NOMO-1 (cell line): ENCODE data around the gene CDH23.

Experiments used
- DNase-seq, 2 experiments: peaks; one replicate each; lab custom pipeline; 2025; ENCODE audit not compliant: unreplicated experiment in 2 of 2; lab: John Stamatoyannopoulos, UW

The CDH23 gene

GRCh38 chr10:71573562-71574518, 177.1 kb downstream of the CDH23 start:
- DNase-seq, result no peak

- DNase-seq, result no peak
Observed at GRCh38 chr10:71575451-71575850, 178.7 kb downstream of the CDH23 start.

GRCh38 chr10:71575934-71576801, 179.4 kb downstream of the CDH23 start:
- no peak for DNase-seq

GRCh38 chr10:71576842-71577241, 180.1 kb downstream of the CDH23 start:
- DNase-seq, result no peak

- DNase-seq, result no peak
Observed at GRCh38 chr10:71577345-71577744, 180.6 kb downstream of the CDH23 start.

GRCh38 chr10:71578069-71578468, 181.3 kb downstream of the CDH23 start:
- DNase-seq, result no peak

GRCh38 chr10:71579668-71580067, 182.9 kb downstream of the CDH23 start:
- DNase-seq, result no peak

- DNase-seq, result no peak
Observed at GRCh38 chr10:71580415-71580814, 183.7 kb downstream of the CDH23 start.

- no peak for DNase-seq
Observed at GRCh38 chr10:71580926-71581325, 184.2 kb downstream of the CDH23 start.

GRCh38 chr10:71581376-71581775, 184.7 kb downstream of the CDH23 start:
- no peak for DNase-seq

- DNase-seq, result no peak
Observed at GRCh38 chr10:71582019-71582418, 185.3 kb downstream of the CDH23 start.

GRCh38 chr10:71582506-71583475, 186.1 kb downstream of the CDH23 start:
- DNase-seq, result no peak

GRCh38 chr10:71584461-71584860, 187.7 kb downstream of the CDH23 start:
- no peak for DNase-seq

GRCh38 chr10:71584902-71585563, 188.3 kb downstream of the CDH23 start:
- DNase-seq, result no peak

- no peak for DNase-seq
Observed at GRCh38 chr10:71585564-71586290, 189.0 kb downstream of the CDH23 start.

- DNase-seq, result no peak
Observed at GRCh38 chr10:71587941-71588573, 191.3 kb downstream of the CDH23 start.

GRCh38 chr10:71588685-71589084, 192.0 kb downstream of the CDH23 start:
- no peak for DNase-seq

GRCh38 chr10:71589617-71590551, 193.2 kb downstream of the CDH23 start:
- DNase-seq, result peak; percentile 41 to 58
